ENCODE results near the gene ZNF687. TPM values are rescaled to one million over a fixed set of nuclear protein-coding genes. Genes with fewer than 3 reads are reported as not detected.

Gene ZNF687
- total and polyA plus RNA-seq, 2 of the 4 experiments (the other 2 are of a cell fraction), result 5.7 to 10.8 TPM

DNA sequence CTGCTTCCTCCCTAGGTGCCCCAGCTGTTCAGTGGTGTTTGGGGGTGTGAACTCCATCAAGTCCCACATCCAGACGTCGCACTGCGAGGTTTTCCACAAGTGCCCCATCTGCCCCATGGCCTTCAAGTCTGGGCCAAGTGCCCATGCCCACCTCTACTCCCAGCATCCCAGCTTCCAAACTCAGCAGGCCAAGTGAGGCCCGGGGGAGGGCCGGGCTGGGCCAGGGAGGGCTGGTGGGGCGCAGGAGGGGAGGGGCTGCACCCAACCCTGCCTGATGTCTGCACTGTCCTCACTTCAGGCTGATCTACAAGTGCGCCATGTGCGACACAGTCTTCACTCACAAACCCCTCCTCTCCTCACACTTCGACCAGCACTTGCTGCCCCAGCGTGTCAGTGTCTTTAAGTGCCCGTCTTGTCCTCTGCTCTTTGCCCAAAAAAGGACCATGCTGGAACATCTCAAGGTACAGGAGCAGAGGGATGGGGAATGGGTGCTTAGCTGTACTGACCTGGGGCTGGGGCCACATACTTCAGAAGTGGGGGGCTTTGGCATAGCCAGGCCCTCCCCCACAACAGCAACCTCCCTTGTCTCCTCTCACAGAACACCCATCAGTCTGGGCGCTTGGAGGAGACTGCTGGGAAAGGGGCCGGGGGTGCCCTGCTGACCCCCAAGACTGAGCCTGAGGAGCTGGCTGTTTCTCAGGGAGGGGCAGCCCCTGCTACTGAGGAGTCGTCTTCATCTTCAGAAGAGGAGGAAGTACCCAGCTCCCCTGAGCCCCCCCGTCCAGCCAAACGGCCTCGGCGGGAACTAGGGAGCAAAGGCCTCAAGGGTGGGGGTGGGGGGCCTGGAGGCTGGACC lies 7.2 kb downstream of the ZNF687 start:
- CTCF ChIA-PET, result no interaction called here
- Histone ChIP-seq H3K23ac (ENCODE audit: low read depth, low read length) (no peak overlapping the region), H3K56ac (ENCODE audit: extremely low read depth, insufficient read depth, low read length) (no peak overlapping the region), H3K27ac (ENCODE audit: insufficient read depth, low read length) (no peak overlapping the region), H2BK5ac (ENCODE audit: low read depth, low read length, poor library complexity, severe bottlenecking) (no peak overlapping the region), H3K79me1 (ENCODE audit: low read depth in 1 of 2, low read length in 2 of 2) (peaks cover 11 to 58% of the 10 kb centered on the region in 2 experiments), H3K4ac (ENCODE audit: low read depth, low read length) (no peak overlapping the region), H3K9me1 (ENCODE audit: insufficient read depth, low read length) (no peaks in the 10 kb centered on the region), H3K14ac (replicated peaks; ENCODE audit: low read depth, low read length) (no peak overlapping the region), H4K8ac (ENCODE audit: low read depth in 2 of 2, low read length in 2 of 2) (no peak overlapping the region), H2BK20ac (ENCODE audit: low read depth, low read length) (no peak overlapping the region), H3K27me3 (ENCODE audit: control insufficient read depth, insufficient read depth, low read length) (no peaks in the 10 kb centered on the region), H3K4me3 (ENCODE audit: insufficient read depth, low read depth, low read length) (no peak overlapping the region), H3K4me2 (ENCODE audit: low read depth, low read length) (no peak overlapping the region), H2BK120ac (ENCODE audit: low read depth, low read length) (no peak overlapping the region), H3K36me3 (ENCODE audit: control insufficient read depth, insufficient read depth, low read length) (peaks cover 82% of the 10 kb centered on the region), H2AK9ac (replicated peaks; ENCODE audit: low read depth, low read length, poor library complexity) (peak overlapping the region; percentile 26), H2AFZ (replicated peaks; ENCODE audit: low read length, poor library complexity) (no peak overlapping the region), H3K18ac (ENCODE audit: low read depth, low read length) (no peak overlapping the region), H3K9me3 (ENCODE audit: control insufficient read depth, insufficient read depth, low read length) (no peaks in the 10 kb centered on the region), H4K5ac (ENCODE audit: low read depth, low read length) (no peak overlapping the region), H2AK5ac (ENCODE audit: low read depth, low read length) (no peak overlapping the region), H4K91ac (ENCODE audit: insufficient read depth, low read depth, low read length) (no peak overlapping the region), H2BK15ac (ENCODE audit: low read depth, low read length) (no peak overlapping the region), H4K20me1 (ENCODE audit: insufficient read depth, low read length) (peaks cover 26% of the 10 kb centered on the region), H3K9ac (ENCODE audit: low read depth, low read length) (no peak overlapping the region), H3K4me1 (ENCODE audit: control insufficient read depth, insufficient read depth, low read length) (no peaks in the 10 kb centered on the region)
- intact Hi-C loops (cut with micrococcal nuclease) (no loop called here), in situ Hi-C loops (cut with MboI; ENCODE audit: low sequenced_read_pairs) (no loop called here), dilution Hi-C loops (cut with HindIII; ENCODE audit: low sequenced_read_pairs, unreplicated experiment) (no loop called here)
- TF ChIP-seq POLR2A (IDR thresholded peaks at IDR 0.05; ENCODE audit: low read depth, low read length) (no peak), RAD21 (IDR thresholded peaks at IDR 0.05; ENCODE audit: low read length) (no peak)
- TF ChIP-seq, protein P1, sequence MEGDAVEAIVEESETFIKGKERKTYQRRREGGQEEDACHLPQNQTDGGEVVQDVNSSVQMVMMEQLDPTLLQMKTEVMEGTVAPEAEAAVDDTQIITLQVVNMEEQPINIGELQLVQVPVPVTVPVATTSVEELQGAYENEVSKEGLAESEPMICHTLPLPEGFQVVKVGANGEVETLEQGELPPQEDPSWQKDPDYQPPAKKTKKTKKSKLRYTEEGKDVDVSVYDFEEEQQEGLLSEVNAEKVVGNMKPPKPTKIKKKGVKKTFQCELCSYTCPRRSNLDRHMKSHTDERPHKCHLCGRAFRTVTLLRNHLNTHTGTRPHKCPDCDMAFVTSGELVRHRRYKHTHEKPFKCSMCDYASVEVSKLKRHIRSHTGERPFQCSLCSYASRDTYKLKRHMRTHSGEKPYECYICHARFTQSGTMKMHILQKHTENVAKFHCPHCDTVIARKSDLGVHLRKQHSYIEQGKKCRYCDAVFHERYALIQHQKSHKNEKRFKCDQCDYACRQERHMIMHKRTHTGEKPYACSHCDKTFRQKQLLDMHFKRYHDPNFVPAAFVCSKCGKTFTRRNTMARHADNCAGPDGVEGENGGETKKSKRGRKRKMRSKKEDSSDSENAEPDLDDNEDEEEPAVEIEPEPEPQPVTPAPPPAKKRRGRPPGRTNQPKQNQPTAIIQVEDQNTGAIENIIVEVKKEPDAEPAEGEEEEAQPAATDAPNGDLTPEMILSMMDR (conservative IDR thresholded peaks at IDR 0.05; ENCODE audit: low read depth, low read length), result no peak
- no peak for DNase-seq
- no peak for ATAC-seq (ENCODE audit: low read depth)
- WGBS, 2 experiments (ENCODE audit: extremely low coverage in 2 of 2, insufficient read length in 1 of 2), result 100% methylated on average over 1 of the region's 18 CpGs; no CpG with 5 or more reads in 1 of the 2 experiments
- BruUV-seq (replicated peaks), result no TSS peak
- POLR2A ChIA-PET (ENCODE audit: unreplicated experiment), result no interaction called here

Data from IMR-90 (cell line).